ENCODE data around the gene PPP2R5C.

DNA sequence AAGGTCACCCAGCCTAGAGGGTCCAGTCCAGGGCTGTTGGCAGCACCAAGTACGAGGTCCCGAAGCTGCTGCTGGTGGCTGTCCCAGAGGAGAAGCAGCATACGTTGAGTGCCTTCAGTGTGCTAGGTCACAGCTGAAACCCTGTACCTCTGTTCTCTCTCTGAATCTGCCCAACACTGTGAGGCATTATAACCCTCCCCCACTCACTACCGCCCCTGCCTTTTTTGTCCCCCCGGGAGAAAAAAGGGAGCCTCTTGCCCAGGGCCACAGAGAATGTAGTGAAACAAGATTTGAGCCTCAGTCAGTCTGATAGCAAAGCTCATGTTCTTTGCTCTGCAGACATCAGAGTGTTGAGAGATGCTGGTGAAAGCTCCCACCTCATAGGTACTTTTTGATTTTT lies 53.4 kb downstream of the PPP2R5C start:
- TF ChIP-seq RCOR1 (IDR thresholded peaks at IDR 0.05; ENCODE audit: insufficient replicate concordance, low read length) (no peak), POLR2A (IDR thresholded peaks at IDR 0.05; ENCODE audit: low read depth, low read length) (no peak), SMC3 (IDR thresholded peaks at IDR 0.05; ENCODE audit: low read depth, low read length) (no peak), RAD21 (IDR thresholded peaks at IDR 0.05; ENCODE audit: low read length) (no peak)
